ENCODE data around the gene ANKH.
"Not testable (repeated sequence)": the region's sequence is repeated elsewhere in the genome, so short reads cannot be mapped to it uniquely, and the experiment has no call there.

ANKH gene

DNA sequence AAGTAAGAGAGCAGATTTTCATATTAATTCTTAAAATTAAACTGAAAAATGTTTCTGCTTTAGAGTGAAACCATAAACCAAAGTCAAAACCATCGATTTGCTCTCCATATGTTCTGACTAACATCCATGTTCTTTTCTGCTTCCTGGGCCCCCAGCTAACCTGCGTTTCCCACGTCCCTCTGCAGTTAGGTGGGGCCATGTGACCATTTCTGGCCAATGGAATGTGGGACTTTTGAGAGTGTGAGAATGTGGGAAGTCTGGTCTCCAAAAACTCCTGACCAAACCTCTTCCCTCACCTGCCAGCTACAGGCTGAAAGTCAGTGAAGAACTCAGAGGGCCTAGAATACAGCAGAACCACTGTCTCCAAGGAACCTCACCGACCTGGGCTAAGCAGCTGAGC, 44.9 kb downstream of the ANKH start:
- DNase-seq (ENCODE audit: low spot score): no peak

DNA sequence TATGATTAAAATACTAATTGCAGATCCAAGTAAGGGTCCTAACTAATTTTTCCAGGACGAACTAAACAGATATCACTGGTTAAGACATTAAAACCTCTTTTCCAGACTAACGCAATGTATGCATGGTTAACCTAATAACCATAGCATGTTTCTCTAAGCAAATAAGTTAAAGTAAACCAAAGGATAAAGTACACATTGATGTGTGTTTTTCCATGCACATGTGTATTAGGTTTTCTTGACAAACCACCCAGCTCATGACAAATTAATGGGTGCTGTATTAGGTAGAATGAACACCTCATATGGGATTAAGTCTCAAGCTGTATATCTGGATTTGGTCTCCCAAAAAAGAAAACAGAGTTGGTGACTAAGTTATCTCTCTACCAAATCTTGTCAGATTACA, 45.6 kb downstream of the ANKH start:
- DNase-seq (ENCODE audit: low spot score): no peak

DNA sequence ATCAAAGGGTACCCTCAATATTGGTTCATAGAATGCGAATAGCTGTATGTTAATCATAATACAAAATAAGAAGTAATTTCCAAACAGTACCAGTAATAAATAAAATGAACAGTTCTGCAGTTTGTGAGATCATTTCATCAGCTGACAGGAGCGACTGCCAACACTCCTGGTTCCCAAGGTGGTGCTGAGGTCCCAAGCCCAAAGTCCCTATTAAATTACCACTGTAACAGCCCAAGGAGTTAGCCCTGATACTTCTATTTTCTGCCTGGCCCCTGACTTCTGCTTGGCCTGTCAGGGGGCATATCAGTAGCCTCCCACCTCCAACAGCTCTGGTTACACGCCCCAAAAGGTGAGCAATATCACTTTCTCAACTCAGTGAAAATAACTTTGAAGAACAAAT, 47.1 kb downstream of the ANKH start:
- no peak for DNase-seq (ENCODE audit: low spot score)

- no peak for DNase-seq (ENCODE audit: low spot score)
Observed at GRCh38 chr5:14821100-14821845, 50.3 kb downstream of the ANKH start.

- DNase-seq (ENCODE audit: low spot score): peak; percentile 60
Observed at GRCh38 chr5:14818931-14819790, 52.4 kb downstream of the ANKH start.

- DNase-seq (ENCODE audit: low spot score): not testable (repeated sequence)
Observed at GRCh38 chr5:14817762-14818136, 53.8 kb downstream of the ANKH start.

DNA sequence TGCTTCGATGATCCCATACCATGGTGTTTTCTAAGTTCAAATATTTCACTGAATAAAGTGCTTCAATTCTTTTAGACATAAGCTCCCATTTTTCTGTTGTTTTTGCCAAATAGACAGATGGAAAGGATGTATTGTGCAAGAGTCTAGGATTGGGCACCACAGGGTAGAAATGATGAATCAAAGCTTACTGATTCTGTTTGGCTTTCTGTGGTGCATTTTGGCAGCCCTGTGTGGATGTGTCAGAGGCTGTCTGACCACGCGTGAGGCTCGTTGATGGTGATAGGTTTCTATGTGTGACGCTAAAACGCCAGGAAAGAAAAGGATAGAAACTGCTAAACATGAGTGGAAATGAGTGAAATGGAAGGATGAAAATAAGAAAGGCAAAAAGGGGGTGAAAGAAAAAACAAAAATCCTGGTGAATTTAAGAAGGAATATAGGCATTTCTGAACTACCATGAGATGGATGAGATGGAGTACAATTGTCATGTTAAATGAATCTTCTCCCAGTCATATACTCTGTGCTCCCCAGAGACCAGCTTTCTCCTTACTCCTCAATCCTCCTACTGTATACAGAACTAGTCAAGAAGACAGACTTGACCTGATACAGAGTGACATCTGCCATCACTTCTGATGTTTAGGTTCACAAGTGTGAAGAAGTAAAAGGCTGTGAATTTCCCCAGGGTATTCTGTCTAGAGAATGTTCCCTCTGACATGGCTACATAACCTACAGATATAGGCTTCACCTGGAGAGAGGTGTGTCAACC, 54.4 kb downstream of the ANKH start:
- peak; percentile 74 for DNase-seq (ENCODE audit: low spot score)

DNA sequence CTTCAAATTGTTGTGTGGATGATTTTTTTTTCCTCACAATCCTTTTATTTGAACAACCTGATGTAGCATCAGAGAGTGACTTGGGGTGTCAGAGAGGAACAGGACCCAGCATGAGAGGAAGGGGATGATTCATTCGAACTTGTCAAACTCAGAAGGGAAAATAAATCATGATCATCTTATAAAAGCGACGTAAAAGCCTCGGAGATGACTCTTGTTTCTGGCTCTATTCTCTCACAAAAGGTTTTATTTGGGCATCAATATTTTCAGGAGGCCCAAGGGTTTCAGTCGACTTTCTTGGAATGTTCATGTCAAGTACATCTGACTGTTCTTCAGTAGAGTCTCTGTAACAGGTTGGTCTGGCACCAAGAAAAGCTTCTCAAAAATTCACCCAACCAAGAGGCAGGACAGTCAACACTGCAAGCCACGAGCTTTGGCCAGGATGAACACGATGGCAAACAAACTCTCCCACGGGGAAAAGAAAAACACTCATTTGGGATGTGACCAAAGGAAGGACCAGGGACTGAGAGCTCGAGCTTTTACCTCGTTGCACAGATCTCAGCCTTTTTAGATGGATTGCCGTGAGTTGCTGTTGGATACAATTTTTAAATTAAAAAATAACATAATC, 55.1 kb downstream of the ANKH start:
- DNase-seq (ENCODE audit: low spot score): no peak

DNA sequence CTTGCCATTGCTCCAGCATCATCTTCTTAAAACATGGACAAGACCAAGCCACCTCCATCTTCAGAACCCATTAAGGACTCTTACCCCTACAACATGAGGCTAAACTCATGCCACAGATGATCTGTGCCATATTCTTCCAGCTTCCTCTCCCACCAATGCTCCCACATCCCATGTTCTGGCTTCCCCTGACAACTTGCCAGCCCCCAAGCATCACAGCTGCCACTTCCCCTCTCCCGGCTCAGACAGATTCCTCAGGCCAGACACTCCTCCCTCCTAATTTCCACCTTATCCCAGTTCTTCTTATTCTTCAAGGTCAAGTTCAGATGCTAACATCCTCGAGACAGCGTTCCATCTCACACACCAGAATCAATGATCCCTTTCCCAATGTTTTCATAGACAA, 57.8 kb downstream of the ANKH start:
- DNase-seq (ENCODE audit: low spot score): no peak

- DNase-seq (ENCODE audit: low spot score): no peak
Observed at GRCh38 chr5:14812166-14812565, 59.4 kb downstream of the ANKH start.

GRCh38 chr5:14810928-14811572, 60.5 kb downstream of the ANKH start:
- no peak for DNase-seq (ENCODE audit: low spot score)

- DNase-seq (ENCODE audit: low spot score): peak; percentile 20
Observed at GRCh38 chr5:14810282-14810681, 61.3 kb downstream of the ANKH start.

GRCh38 chr5:14809369-14810155, 62.0 kb downstream of the ANKH start:
- peak; percentile 95 for DNase-seq (ENCODE audit: low spot score)

DNA sequence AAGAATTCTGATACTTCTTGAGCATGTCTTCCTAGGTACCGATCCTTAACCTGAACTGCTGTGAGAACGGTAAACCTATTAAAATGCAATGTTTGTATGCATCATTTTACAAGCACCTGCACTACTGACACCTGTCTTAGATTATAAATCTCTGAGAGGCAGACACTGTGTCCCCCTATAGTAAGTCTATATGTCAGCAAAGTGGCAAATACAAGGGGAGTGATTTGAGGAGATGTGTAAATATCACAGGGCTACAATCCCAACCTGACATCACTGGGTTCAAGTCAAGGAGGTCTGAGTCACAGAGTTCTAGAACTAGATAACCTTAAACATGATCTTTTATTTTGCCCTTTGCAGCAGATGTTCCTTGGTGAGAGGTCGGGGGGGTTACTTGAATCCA, 64.1 kb downstream of the ANKH start:
- DNase-seq (ENCODE audit: low spot score): no peak

DNA sequence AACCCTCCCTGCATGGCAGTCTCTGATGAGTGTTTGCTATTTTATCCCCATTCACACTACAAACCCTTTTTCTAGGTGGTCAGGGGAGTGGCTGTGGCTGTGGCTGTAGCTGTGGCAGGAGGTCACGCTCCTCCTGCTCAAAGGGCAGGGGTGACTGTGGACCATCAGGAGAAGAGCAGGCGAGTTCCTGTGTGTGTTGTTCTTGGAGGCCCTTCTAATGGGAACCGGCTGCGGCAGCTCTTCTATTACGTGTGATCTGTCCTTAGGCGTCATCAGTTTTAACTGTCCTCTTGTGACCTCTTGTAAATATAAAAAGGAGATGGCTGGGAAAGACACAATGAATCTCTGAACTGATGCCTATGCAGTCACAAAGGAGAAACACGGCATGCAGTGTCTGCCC, 65.1 kb downstream of the ANKH start:
- no peak for DNase-seq (ENCODE audit: low spot score)

DNA sequence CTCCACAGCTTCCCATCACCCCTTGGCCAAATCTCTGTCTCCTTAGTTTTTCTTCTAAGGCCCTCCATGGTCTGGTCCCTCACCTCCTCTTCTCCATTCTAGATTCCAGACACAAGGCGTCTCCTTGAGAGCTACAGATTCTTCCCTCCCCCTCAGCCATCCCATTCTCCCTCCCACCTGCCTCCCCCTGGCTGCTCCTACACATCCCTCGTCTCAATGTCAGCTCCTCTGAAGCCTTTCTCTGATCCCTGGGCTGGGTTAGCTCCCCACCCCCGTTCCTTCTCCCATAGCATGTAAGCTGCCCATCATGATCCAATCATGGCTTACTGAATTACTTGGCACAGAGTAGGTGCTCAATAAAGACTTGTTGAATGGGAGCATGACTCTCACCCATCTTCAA, 69.0 kb downstream of the ANKH start:
- no peak for DNase-seq (ENCODE audit: low spot score)

DNA sequence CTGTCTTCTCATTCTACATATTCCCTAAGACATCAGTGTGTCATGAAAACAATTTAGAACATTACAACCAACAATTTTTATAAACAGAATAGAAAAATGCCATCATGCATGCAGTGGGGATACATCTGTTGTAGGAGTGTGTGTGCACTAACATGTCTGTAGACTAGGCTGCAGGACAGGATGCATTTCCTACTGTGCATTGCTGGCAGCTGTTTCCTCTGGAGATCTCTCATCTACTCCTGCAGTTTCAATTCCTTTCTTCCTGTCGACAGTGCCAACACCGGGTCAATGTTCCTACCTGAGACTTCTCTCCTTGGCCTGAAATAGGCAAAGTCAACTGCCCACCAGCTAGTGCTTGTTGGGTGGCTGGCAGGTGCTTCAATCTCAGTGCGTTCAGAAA, 69.8 kb downstream of the ANKH start:
- DNase-seq (ENCODE audit: low spot score): no peak

DNA sequence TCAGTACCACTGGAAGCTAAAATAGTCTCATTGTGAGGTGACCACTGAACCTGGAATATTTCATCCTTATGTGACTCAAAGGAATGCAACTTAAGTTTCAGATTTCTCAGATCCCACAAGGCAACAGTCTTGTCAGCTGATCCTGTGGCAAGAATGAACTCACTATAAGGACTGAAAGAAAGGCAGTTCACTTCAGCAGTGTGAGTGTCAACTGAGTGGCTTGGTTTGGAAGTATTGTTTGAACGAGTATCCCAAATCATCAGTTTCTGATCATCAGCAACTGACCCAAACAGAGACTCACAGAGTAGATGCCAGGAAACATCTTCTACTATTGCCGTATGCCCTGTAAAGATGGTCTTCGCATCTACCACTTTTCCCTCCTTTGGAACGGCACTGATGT, 74.2 kb downstream of the ANKH start:
- DNase-seq (ENCODE audit: low spot score): not testable (repeated sequence)

- no peak for DNase-seq (ENCODE audit: low spot score)
Observed at GRCh38 chr5:14794583-14795230, 76.9 kb downstream of the ANKH start.

- no peak for DNase-seq (ENCODE audit: low spot score)
Observed at GRCh38 chr5:14793851-14794250, 77.7 kb downstream of the ANKH start.
